Psoas muscle (tissue), 8 donors: ENCODE measurements around the gene GABRA4. TPM values are rescaled to one million over a fixed set of nuclear protein-coding genes. Genes with fewer than 3 reads are reported as not detected.

Experiments
- ATAC-seq, 4 donors: fragments of 200-7000 bp; cut with Tn5 transposase; one replicate each; pipeline ENCODE4 v1.9.1; 2020; ENCODE audit warnings: moderate library complexity in 3 of 4, mild to moderate bottlenecking in 2 of 4
- DNase-seq, 2 donors: peaks; one replicate each; pipeline ENCODE4 v3.0.0-alpha.2; 2020
- H3K27ac ChIP-seq: fragments of 200-600 bp; one replicate; pipeline ENCODE4 v1.8.0; 2022
- H3K27me3 ChIP-seq, 3 donors: fragments of 200-600 bp in 1 of 3; one replicate each; pipeline versions ENCODE4 v1.6.1 to v1.8.0; 2013 to 2022; ENCODE audit warnings: low read length in 2 of 3, mild to moderate bottlenecking in 2 of 3, moderate library complexity in 1 of 3; ENCODE audit not compliant: insufficient read depth in 3 of 3
- H3K36me3 ChIP-seq, 2 donors: fragments of 200-600 bp in 1 of 2; one replicate each; pipeline versions ENCODE4 v1.6.1 to v1.8.0; 2013 to 2022; ENCODE audit warnings: low read depth in 1 of 2, mild to moderate bottlenecking in 1 of 2, moderate library complexity in 1 of 2; ENCODE audit not compliant: insufficient read depth in 1 of 2
- H3K4me1 ChIP-seq: fragments of 200-600 bp; one replicate; pipeline ENCODE4 v1.8.0; 2022
- H3K4me3 ChIP-seq: fragments of 200-600 bp; one replicate; pipeline ENCODE4 v1.8.0; 2022; ENCODE audit warnings: mild to moderate bottlenecking
- H3K9me3 ChIP-seq: fragments of 200-600 bp; one replicate; pipeline ENCODE4 v1.8.0; 2022
- CTCF ChIP-seq: fragments of 200-600 bp; IDR thresholded peaks from one replicate; pipeline ENCODE4 v1.8.0; 2022; ENCODE audit warnings: antibody characterized with exemption
- WGBS, 3 donors: extraction: QIAGEN DNeasy Blood & Tissue Kit; methylation state at CpG; one replicate each; pipeline versions ENCODE4 v1.1.6 to v1.1.7; 2013; 5-methylcytosine and 5-hydroxymethylcytosine counted together
- intact Hi-C, 2 donors: fragments of 100-400 bp; cut with DNase I; formaldehyde crosslinking; loops; one replicate each; pipeline versions ENCODE4 v1.11.0 to v1.14.2; 2022
- polyA plus RNA-seq, 3 donors: library from polyadenylated mRNA; stranded (reverse); fragments of 200-250 nt; gene quantifications; one replicate each; pipeline ENCODE4 v1.2.3, GENCODE V29; 2013
- total RNA-seq, 4 donors: library from RNA; stranded (reverse); fragmentation: NEBNext Ultra II Directional in 2 of 4; extraction: Animal tissue kit (Norgen Biotek cat#: 25700) in 2 of 4; gene quantifications; one replicate each; pipeline versions ENCODE4 v1.2.1 to v1.2.4, GENCODE V29; 2021 to 2023
- donor health status: healthy with polysubstance abuse.
- donor health status: DM: no; HTN: no; CAD: no; lungs with moderate emphysema.
- donor health status: Bipolar disorder and iron deficiency.
- donor health status: healthy.
- donor health status: DM: yes; HTN: yes; CAD: no.
- donor health status: DM: no; HTN: no; CAD: no.
- donor health status: DM: no; HTN: no; CAD: no.
- donor health status: DM: yes; HTN: yes; CAD: no.

Gene GABRA4
- total and polyA plus RNA-seq, 7 donors, result 0.01 TPM; not detected in 6

- WGBS, 3 donors, result 1 to 2% (median 1%) methylated on average over 19 of the region's 19 CpGs
- peak overlapping the region; percentile 43 for H3K4me3 ChIP-seq
- H3K27me3 ChIP-seq, result peaks cover 0 to 25% (median 10%) of the 10 kb centered on the region in 3 donors
- intact Hi-C loops, result no loop called here
- H3K4me1 ChIP-seq, result no peaks in the 10 kb centered on the region
- H3K27ac ChIP-seq, result no peak overlapping the region
- no peak for TF ChIP-seq CTCF
- no peaks in the 10 kb centered on the region for H3K36me3 ChIP-seq
- DNase-seq (no peak), ATAC-seq (no peak)
- no peaks in the 10 kb centered on the region for H3K9me3 ChIP-seq
Measured at GRCh38 chr4:47031751-47032404, 38.5 kb upstream of the GABRA4 start.

GRCh38 chr4:47031011-47031678, 37.8 kb upstream of the GABRA4 start, which contains the start of gene GABRB1:
GABRB1 (plus strand) TSS chr4:47031567.
- H3K4me3 ChIP-seq, result peak within 1 kb of the TSS; percentile 43
- intact Hi-C loops, result no loop called here
- ATAC-seq (no peak), DNase-seq (peak; percentile 22 to 55)
- TF ChIP-seq CTCF, result no peak
- H3K27ac ChIP-seq, result no peak within 1 kb of the TSS
- H3K9me3 ChIP-seq, result no peaks in the 10 kb centered on the region
- peaks cover 0 to 25% (median 10%) of the 10 kb centered on the region in 3 donors for H3K27me3 ChIP-seq
- no peaks in the 10 kb centered on the region for H3K36me3 ChIP-seq
- WGBS, 3 donors, result 2 to 4% (median 3%) methylated on average over 20 of the region's 20 CpGs
- H3K4me1 ChIP-seq, result no peaks in the 10 kb centered on the region

GRCh38 chr4:47017494-47017893, 24.1 kb upstream of the GABRA4 start:
- no peak overlapping the region for H3K27ac ChIP-seq
- no peak for TF ChIP-seq CTCF
- no peaks in the 10 kb centered on the region for H3K36me3 ChIP-seq
- H3K4me1 ChIP-seq, result no peaks in the 10 kb centered on the region
- DNase-seq (no peak), ATAC-seq (no peak)
- WGBS, 3 donors, result 67 to 81% (median 81%) methylated on average over 1 of the region's 1 CpG
- H3K27me3 ChIP-seq, result no peaks in the 10 kb centered on the region
- H3K4me3 ChIP-seq, result no peak overlapping the region
- H3K9me3 ChIP-seq, result no peaks in the 10 kb centered on the region
- intact Hi-C loops, result no loop called here

- Histone ChIP-seq H3K4me1 (no peaks in the 10 kb centered on the region), H3K27ac (no peak overlapping the region), H3K9me3 (no peaks in the 10 kb centered on the region), H3K4me3 (no peak overlapping the region), H3K36me3 (no peaks in the 10 kb centered on the region), H3K27me3 (no peaks in the 10 kb centered on the region)
- 76 to 85% (median 84%) methylated on average over 4 of the region's 4 CpGs for WGBS, 3 donors
- no peak for TF ChIP-seq CTCF
- ATAC-seq, result no peak
- DNase-seq, result no peak
- intact Hi-C loops, result no loop called here
Measured at GRCh38 chr4:47017081-47017480, 23.7 kb upstream of the GABRA4 start.
